Endothelial cell (in vitro differentiated cells): ENCODE measurements around the gene ACYP1. TPM values are rescaled to one million over a fixed set of nuclear protein-coding genes. Genes with fewer than 3 reads are reported as not detected.

Experiments
- DNase-seq: peaks from one replicate; pipeline ENCODE4 v3.0.0; 2021; ENCODE audit warnings: low spot score
- H3K27ac Mint-ChIP-seq: one replicate; pipeline ENCODE4 v1.8.0; 2021; ENCODE audit warnings: mixed read lengths, inconsistent platforms; ENCODE audit not compliant: unreplicated experiment
- H3K27me3 Mint-ChIP-seq: one replicate; pipeline ENCODE4 v1.8.0; 2021; ENCODE audit warnings: mild to moderate bottlenecking, moderate library complexity, mixed read lengths, inconsistent platforms; ENCODE audit not compliant: unreplicated experiment
- H3K36me3 Mint-ChIP-seq: one replicate; pipeline ENCODE4 v1.8.0; 2021; ENCODE audit warnings: mild to moderate bottlenecking, low read depth, mixed read lengths, inconsistent platforms; ENCODE audit not compliant: unreplicated experiment
- H3K4me1 Mint-ChIP-seq: one replicate; pipeline ENCODE4 v1.8.0; 2021; ENCODE audit warnings: mild to moderate bottlenecking, mixed read lengths, inconsistent platforms; ENCODE audit not compliant: unreplicated experiment
- H3K4me3 Mint-ChIP-seq: one replicate; pipeline ENCODE4 v1.8.0; 2021; ENCODE audit warnings: mild to moderate bottlenecking, mixed read lengths, inconsistent platforms; ENCODE audit not compliant: unreplicated experiment
- H3K9me3 Mint-ChIP-seq: one replicate; pipeline ENCODE4 v1.8.0; 2021; ENCODE audit warnings: mixed read lengths, inconsistent platforms; ENCODE audit not compliant: unreplicated experiment
- total RNA-seq: library from RNA; stranded (reverse); fragmentation: NEBNext Ultra II Directional; extraction: Animal tissue kit (Norgen Biotek cat#: 25700); gene quantifications from one replicate; pipeline ENCODE4 v1.2.1, GENCODE V29; 2021; ENCODE audit not compliant: unreplicated experiment
- TF ChIP-seq, protein P1 (sequence below): fragments of 200-600 bp; sonication (generic); IDR thresholded peaks from one replicate; pipeline ENCODE4 v1.5.0; 2021; ENCODE audit warnings: antibody characterized with exemption; ENCODE audit not compliant: unreplicated experiment

Gene ACYP1
- total RNA-seq, 1 donor from 2014 or later: 5.8 TPM

GRCh38 chr14:75040507-75040906 lies 23.3 kb downstream of the ACYP1 start:
- Mint-ChIP-seq H3K36me3 (peaks cover 7% of the 10 kb centered on the region), H3K27ac (no peak overlapping the region), H3K9me3 (no peaks in the 10 kb centered on the region), H3K4me1 (no peaks in the 10 kb centered on the region), H3K4me3 (no peak overlapping the region), H3K27me3 (no peaks in the 10 kb centered on the region)
- no peak for DNase-seq
- TF ChIP-seq, protein P1, sequence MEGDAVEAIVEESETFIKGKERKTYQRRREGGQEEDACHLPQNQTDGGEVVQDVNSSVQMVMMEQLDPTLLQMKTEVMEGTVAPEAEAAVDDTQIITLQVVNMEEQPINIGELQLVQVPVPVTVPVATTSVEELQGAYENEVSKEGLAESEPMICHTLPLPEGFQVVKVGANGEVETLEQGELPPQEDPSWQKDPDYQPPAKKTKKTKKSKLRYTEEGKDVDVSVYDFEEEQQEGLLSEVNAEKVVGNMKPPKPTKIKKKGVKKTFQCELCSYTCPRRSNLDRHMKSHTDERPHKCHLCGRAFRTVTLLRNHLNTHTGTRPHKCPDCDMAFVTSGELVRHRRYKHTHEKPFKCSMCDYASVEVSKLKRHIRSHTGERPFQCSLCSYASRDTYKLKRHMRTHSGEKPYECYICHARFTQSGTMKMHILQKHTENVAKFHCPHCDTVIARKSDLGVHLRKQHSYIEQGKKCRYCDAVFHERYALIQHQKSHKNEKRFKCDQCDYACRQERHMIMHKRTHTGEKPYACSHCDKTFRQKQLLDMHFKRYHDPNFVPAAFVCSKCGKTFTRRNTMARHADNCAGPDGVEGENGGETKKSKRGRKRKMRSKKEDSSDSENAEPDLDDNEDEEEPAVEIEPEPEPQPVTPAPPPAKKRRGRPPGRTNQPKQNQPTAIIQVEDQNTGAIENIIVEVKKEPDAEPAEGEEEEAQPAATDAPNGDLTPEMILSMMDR: no peak

DNA sequence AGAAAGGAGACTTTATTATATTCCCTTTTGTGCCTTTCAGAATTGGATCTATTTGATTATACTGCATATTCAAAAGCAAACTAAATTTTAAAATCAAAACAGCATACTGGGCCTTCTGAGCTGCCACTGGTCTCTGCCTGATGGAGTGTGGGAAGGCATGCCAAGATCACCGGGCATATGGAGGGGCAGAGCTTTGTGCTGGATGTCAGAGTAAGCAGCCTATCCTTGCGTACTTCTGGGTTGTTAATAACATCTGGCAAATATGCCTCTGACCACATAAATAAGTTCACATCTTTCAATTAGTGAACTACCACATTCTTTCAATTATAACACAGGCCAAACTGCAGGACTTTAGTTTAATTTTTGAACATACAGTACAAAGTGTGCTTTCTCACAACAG lies 30.9 kb downstream of the ACYP1 start:
- H3K27ac Mint-ChIP-seq: no peak overlapping the region

DNA sequence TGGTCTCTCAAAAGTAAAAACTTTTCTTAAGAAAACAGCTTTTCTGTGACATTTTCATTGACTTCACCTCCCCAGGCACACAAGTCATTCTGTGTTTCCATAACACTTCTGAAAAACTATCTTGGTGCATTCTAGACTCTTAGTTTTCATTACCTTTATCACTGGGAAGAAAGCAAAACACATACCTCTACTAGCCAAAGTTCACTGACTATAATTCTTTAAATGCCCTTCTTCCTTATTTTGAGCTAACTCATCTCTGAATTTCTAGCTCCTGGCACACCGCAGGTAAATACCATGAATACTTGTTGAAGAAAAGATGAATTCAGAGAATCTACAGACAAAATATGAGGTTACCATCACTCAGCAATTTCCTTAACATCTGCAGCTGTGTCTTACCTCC lies 33.7 kb downstream of the ACYP1 start:
- TF ChIP-seq, protein P1: no peak
- peaks cover 4% of the 10 kb centered on the region for H3K36me3 Mint-ChIP-seq
- H3K4me3 Mint-ChIP-seq: no peak overlapping the region
- H3K4me1 Mint-ChIP-seq: no peaks in the 10 kb centered on the region
- no peaks in the 10 kb centered on the region for H3K9me3 Mint-ChIP-seq
- H3K27ac Mint-ChIP-seq: no peak overlapping the region
- DNase-seq: no peak
- H3K27me3 Mint-ChIP-seq: no peaks in the 10 kb centered on the region

More for the DNA sequence above, 30.9 kb downstream of the ACYP1 start:
- Mint-ChIP-seq H3K4me1 (no peaks in the 10 kb centered on the region), H3K27me3 (no peaks in the 10 kb centered on the region), H3K9me3 (no peaks in the 10 kb centered on the region), H3K4me3 (no peak overlapping the region), H3K36me3 (peaks cover 12% of the 10 kb centered on the region)
- DNase-seq: no peak
- TF ChIP-seq, protein P1: no peak

DNA sequence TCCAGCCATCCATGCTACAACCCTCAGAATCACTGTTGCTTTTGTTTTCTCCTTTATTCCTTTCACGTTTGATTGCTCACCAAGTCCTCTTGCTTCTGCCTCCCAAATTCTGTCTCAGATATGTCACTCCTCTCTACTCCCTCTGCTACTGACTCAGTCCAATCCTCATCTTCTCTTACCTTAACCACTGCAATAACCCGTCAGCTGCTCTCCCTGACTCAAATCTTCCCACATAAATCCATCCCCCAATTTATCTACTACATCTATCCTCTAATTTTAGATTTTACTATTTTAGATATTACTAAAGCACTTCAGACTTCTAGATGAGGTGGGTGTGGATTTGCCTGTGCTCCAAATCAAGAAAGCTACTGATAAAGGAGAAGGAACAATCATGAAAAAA lies 37.9 kb downstream of the ACYP1 start:
- no peak for DNase-seq
- Mint-ChIP-seq H3K27ac (no peak overlapping the region), H3K9me3 (no peaks in the 10 kb centered on the region), H3K4me3 (no peak overlapping the region), H3K36me3 (peaks cover 8% of the 10 kb centered on the region), H3K27me3 (no peaks in the 10 kb centered on the region), H3K4me1 (no peaks in the 10 kb centered on the region)
- TF ChIP-seq, protein P1: no peak

DNA sequence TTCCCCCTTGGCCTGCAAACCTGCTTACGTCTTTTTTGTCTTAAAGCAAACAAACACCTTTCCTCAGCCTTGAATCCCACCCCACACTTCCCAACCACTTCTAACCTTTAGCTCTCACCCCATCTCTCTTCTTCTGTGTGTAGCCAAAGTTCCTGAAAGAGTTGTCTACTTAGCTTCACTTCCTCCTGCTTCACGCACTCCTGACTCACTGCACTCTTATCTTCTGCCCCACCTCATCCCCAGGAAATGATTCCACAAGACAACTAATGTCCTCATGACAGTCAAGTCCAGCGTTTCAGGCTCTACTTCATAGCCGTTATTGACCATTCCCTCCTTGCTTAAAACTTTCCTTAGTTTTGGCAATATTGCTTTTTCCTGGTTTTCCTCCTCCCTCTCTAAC lies 38.7 kb downstream of the ACYP1 start:
- Mint-ChIP-seq H3K27ac (no peak overlapping the region), H3K27me3 (no peaks in the 10 kb centered on the region), H3K4me3 (no peak overlapping the region), H3K9me3 (no peaks in the 10 kb centered on the region), H3K36me3 (peaks cover 7% of the 10 kb centered on the region), H3K4me1 (no peaks in the 10 kb centered on the region)
- DNase-seq: no peak
- TF ChIP-seq, protein P1: no peak
